Inflammatory macrophage treated with lipopolysaccharide for 4 hours (primary cell): ENCODE measurements around the gene GJD2.

Experiments used
- DNase-seq: peaks from one replicate; pipeline ENCODE4 v3.0.0-alpha.2; 2020

Gene GJD2

DNA sequence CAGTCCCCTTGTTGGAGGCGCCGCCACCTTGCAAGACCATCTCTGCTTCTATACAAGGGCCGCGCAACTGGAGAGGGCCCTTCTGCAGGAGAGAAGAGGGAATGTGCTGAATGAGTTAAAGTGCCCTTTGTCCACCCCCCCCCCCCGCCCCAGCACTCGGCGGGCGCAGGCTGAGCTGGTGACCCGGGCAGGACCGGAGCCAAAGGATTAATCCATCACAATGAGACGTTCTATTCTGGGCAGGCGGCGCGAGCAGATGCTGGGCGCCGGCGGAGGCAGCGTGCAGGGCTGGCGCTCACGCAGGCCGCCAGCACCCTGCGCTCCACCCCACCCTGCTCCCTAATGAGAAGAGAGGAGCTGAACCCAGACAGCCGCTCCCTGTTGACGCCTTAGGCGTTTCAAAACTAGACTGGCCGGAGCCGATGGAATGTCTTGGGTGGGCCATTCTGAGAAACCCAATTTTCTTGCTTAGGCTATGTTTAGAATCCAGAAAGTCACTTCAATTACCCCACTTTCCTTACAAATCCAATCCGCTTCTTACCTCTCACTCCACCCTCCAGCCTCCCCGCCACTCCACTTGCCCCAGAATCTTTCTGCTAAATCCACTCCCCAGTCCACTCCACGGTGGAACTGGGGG, 32.9 kb downstream of the GJD2 start:
- DNase-seq, result no peak

DNA sequence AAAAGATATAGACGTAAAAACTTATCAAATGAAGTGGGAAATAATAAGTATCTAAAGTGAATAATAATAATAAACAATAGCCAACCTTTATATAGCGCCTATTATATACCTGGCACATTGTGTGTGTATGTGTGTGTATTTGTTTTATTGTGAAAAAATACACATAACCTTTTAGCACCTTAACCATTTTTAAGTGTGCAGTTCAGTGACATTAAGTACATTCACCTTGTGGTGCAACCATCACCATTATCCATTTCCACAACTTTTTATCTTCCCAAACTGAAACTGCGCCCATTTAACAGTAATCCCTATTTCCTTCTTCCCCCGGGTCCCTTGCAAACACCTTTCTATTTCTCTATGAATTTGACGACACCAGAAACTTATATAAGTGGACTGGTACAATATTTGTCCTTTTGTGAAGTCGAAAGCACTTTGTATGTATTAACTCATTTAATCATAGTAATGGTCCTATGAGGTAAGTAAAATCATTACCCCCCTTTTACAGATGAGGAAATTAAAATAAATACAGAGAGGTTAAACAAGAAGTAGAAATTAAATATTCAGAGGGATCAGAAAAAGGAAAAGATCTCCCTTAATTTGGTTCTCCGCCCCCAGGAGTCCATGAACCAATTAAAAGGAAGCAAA, 33.5 kb downstream of the GJD2 start:
- DNase-seq, result no peak

DNA sequence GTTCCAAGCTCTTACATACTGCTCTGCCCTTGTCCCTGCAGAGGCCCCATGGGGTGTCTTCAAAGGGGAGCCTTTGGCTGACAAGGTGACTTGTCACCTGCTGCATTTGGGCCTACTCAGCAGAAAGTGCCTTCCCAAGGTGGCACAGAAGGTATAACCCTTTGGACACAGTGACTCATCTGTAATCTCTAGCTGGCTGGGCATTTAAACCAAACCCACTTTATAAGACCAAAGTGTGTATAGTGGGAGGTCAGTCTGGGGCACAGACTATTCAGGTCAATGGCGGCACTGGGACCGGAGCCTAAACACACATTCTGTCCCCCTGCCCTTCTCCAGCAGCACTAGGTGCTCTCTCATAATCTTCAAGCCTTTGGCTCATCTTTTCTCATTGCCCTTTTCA, 35.1 kb downstream of the GJD2 start:
- no peak for DNase-seq

DNA sequence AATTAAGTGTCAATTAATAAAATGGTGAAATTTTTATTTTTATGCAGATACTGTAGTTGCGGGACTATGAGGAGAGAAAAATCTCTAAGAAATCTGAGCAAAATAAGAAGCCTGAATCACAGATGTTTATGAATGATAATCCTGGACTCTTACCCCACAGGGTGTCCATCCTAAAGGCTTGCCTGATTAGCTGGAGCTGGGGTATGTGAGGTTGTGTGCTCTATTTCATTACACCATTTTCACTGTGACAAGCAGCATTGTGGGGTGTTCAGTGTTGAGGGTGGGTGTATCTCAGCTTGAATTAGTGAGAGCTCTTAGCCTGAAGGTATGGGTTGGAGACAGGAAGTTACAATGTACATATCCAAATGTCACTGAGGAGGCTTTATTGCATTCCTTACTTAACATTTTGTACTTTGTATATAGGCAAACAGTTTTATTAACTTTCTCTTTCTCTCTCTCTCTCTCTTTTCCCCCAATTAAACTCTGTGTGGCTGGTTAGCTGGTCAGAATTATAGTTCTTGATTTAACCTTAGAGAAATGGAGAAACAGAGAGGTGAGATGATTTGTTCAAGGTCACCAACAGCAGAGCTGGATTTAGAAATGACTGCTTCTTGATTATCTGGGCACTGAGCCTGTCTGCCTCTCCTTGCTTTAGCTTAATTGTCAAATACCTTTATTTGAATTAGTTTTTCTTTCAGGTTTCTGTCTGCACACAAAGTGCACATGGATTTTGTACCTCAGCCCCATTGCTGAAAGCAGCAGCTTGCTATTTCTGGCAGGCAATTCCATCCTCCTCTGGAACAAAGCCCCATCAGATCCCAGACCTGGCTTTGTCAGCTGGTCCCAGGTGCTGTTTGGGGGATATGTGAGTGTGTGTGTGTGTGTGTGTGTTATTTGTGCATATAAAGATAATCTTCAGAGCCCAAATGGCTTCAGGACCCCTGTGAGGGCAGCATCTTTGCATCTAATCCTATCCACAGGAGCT, 35.8 kb downstream of the GJD2 start:
- no peak for DNase-seq

DNA sequence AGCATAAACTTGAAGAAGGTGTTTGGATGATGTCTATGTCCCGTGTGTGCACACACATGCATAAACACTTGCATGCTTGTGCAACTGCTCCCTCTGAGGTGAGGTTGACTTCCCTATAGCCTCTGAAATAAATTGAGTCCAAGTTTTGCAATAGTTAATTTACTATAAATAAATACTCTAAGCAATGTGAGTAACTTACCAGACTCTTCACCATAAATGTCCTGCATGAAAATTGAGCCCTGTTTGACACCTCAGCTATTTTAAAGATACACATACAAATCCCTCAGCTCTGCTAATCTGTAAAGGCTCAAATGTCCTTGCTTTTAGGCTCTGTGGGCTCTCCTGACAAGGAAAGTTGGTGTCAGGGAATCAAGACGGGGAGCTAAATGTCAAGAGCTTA, 37.1 kb downstream of the GJD2 start:
- no peak for DNase-seq

DNA sequence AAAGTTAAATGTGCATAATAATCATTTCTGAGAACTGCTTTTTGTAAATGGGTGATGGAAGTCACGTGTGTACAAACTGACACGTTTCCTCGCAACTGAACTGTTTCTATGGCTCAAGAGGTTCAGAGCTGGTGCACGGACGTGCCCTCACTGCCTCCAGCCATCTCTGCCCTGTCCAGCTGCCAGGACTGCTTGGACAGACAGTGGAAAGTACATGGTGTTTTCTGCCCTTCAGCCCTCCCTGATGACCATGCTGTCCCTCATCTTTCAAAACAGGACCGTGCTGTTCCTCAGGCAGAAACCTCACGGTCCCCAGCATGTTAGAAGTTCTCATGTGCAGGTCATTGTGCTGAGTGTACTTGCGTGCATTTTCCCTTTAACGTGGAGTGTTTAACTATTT, 38.7 kb downstream of the GJD2 start:
- DNase-seq, result no peak

DNA sequence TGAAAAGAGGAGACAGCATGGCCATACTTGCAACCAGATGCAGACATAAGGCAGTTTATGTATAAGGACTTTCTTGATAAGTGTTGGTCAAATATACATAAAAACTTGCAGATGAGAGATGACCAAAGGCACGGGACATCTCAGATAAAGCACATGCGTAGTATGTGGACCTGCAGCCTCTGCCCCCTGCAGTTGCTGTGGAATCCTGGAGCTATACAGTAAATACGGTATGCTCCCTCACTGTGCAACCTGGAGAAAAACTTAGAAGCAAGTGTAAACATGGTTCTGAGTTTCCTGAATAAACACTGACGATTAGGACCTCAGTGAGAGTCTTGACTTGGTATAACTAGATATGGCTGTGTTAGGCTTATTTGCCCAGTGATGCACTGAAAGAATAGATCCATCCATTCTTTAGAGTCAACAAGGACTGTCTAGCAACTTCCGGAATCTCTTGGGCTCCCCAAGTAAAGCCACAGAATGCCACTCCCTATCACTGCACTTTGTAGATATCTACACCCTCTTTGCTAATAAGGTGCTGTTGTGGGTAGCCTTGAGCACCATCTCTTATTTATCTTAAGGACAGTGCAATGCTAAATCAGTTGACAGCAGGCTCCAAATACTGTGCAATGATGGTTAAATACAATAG, 40.2 kb downstream of the GJD2 start:
- no peak for DNase-seq

DNA sequence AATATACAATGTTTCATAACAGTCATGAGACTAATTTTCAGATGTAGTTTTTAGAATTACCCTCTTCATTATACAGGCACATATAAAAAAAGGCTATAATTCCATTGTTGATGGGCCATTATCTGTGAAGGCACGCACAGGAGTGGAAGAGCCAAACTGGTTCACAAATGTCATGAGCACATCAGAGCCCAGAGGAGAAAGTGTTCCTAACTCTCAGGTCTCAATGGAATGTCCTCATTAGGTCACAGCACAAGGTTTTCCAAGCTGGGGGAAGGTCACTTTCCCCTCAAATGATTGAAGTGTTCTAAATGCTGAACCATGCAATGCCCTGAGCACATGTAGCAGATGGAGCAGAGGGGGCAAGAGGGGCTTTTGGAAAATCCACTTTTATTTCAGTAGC, 41.2 kb downstream of the GJD2 start:
- DNase-seq, result no peak

DNA sequence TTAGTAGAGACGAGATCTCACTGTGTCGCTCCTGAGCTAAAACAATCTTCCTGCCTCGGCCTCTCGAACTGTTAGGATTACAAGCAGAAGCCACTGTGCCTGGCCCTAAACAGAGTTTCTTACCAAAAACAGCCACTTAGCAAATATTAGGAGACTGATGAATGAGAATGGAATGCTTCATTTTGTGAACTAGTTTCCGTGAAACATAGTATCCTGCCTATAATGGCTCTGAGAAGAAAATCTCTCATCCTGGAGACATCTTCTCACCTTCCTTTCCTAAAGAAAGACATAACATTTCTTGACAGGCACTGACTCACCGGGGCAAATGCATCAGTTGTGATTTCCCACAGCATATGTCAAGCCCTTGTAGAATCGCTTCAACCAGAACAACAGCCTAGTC, 44.9 kb downstream of the GJD2 start:
- no peak for DNase-seq

DNA sequence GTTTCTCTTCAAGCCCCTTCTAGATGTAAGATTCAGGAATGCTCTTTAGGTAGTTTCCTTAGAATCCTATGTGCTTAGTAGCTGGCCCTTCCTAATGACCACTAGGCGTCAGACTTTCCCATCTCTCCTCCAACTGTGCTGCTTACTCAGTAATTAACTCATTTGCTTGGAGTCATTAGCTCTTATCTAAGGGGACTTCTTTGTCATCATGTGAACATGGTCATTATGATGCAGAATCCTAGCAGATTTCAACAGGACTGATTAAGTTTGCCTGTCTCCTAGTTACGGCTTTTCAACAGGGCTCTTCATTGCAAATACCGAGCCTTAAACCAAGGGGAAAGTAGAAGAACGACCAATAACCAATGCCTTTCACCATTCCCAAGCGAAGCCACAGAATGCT, 46.4 kb downstream of the GJD2 start:
- peak; percentile 36 for DNase-seq

DNA sequence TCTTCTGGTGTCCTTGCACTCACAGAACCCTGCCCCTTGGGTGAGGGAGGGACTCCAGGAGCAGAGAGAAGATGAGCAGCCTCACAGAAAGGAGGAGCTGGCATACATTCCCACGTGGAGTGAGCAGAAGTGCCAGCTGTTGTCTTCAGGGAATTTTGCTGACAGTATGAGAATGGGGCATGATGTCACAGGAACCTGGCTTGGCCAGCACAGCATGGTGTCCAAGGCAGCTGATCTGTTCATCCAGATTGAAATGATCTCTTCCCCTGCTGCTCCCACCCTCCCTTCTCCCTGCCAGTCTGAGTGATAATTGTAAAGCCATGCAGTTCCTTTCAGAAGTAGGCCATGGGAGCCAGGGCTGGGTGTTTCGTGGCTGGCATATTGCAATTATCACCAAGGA, 53.3 kb downstream of the GJD2 start:
- no peak for DNase-seq
